Measurements from ENCODE around the gene HSFX2.

GRCh38 chrX:149641835-149642234, 46.7 kb upstream of the HSFX2 start:
- TF ChIP-seq CTCF (IDR thresholded peaks at IDR 0.05), result no peak
- no peak for TF ChIP-seq ZFX (IDR thresholded peaks at IDR 0.05; ENCODE audit: borderline replicate concordance)
